ENCODE measurements around the gene SFMBT1.
A peak's percentile ranks its signal among the peaks of the same experiment; 100 is the strongest.

The SFMBT1 gene

DNA sequence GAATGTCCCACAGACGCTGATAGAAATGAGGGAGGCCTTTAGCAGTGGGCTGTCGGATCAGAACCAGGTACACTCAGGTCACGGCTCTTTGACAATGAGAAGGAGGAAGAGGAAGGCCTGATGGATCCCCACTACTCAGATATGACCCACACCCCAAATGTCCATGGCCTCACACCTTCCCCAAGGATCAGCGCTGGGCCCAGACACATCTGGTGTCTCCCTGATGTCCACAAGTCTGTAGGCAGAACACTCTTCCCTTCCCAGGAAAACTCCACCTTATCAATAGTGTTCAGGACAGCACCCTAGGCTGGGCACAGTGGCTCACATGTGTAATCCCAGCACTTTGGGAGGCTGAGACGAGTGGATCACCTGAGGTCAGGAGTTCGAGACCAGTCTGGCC lies 33.3 kb upstream of the SFMBT1 start:
- Mint-ChIP-seq H3K27ac (no peak overlapping the region), H3K9me3 (no peaks in the 10 kb centered on the region), H3K27me3 (no peaks in the 10 kb centered on the region), H3K4me1 (peaks cover 3% of the 10 kb centered on the region), H3K4me3 (no peak overlapping the region), H3K36me3 (peaks cover 3% of the 10 kb centered on the region)
- no peak for DNase-seq
- CTCF ChIA-PET: no interaction called here

DNA sequence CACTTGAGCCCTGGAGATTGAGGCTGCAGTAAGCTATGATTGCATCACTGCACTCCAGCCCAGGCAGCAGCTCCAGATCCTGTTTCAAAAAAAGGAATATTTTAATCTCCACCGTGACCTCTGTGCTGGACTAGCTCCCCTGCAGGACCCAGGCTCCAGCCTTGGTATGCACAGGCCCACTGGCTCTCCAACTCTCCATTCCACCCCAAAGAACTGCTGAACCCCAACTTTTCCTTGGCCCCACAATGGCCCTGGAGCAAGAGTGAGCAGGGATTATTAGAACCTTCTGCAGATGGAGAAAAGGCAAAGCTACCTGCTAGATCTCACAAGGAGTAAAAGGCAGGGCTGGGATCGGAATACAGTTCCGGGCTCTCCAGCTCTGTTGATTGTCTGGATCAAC lies 32.8 kb upstream of the SFMBT1 start:
- Mint-ChIP-seq H3K27me3 (no peaks in the 10 kb centered on the region), H3K4me3 (no peak overlapping the region), H3K27ac (no peak overlapping the region), H3K9me3 (no peaks in the 10 kb centered on the region), H3K36me3 (no peaks in the 10 kb centered on the region), H3K4me1 (peaks cover 5% of the 10 kb centered on the region)
- CTCF ChIA-PET: no interaction called here
- DNase-seq: no peak

DNA sequence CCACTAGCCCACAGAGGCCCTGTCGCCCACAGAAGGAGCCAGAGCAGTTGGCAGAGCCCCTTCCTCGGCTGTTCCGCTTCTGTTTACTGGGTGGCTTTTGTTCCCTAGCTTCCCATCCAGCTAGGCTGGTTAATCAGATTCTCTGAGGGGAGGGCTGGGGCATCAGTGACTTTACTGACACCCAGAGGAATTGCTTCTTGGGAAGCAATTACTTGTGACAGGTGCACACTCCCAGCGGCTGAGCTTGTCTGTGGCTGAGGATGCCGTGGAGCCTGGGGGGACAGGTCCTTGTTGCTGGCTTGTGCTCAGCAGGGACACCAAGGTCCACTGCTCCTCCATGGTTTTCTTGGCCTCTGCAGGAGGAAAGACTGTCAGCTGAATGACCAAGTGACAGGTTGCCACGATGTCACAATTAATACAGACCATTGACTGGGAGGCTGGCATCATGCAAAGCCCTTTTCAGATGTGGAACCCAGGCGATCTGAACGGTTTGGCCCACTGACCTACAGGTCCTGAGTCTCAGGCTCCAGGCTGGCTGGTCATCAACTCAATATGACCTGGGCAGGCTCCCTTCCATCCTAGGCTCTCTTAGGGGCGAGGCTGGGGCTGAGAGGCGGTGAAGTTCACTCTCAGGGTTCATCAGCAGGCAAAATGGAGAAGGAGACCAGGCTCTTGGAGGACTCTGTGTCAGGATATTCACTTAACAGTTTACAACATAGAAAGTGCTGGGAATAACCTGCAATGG lies 31.8 kb upstream of the SFMBT1 start:
- Mint-ChIP-seq H3K27ac (no peak overlapping the region), H3K4me1 (peaks cover 15% of the 10 kb centered on the region), H3K36me3 (no peaks in the 10 kb centered on the region), H3K9me3 (no peaks in the 10 kb centered on the region), H3K4me3 (no peak overlapping the region), H3K27me3 (no peaks in the 10 kb centered on the region)
- no peak for DNase-seq
- CTCF ChIA-PET: interaction anchor here (1.2 kb wide), 1 partner anchor 32 kb away, joined by 4 read pairs; no protein-coding TSS in a partner anchor

DNA sequence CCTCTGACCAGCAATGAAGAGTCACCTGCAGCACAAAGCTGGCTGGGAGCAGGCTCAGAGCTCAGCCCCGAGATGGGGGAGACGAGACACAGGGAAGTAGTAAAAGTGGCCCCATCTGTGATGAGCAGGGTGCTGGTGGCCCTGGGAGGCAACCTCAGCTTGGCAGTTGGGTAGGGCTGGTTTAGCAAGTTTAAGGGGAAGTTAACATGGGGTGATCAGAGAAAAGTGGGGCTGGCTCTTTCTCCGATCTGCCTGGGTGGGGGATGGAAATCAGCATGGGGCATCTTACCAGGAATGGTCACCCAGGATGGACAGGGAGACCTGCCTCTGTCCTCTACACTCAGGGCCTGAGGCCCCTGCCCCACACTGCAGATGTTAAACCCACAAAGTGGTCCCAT lies 29.9 kb upstream of the SFMBT1 start:
- CTCF ChIA-PET: no interaction called here
- Mint-ChIP-seq H3K27ac (no peak overlapping the region), H3K9me3 (no peaks in the 10 kb centered on the region), H3K36me3 (peaks cover 2% of the 10 kb centered on the region), H3K4me1 (peaks cover 29% of the 10 kb centered on the region), H3K27me3 (no peaks in the 10 kb centered on the region), H3K4me3 (no peak overlapping the region)
- no peak for DNase-seq

DNA sequence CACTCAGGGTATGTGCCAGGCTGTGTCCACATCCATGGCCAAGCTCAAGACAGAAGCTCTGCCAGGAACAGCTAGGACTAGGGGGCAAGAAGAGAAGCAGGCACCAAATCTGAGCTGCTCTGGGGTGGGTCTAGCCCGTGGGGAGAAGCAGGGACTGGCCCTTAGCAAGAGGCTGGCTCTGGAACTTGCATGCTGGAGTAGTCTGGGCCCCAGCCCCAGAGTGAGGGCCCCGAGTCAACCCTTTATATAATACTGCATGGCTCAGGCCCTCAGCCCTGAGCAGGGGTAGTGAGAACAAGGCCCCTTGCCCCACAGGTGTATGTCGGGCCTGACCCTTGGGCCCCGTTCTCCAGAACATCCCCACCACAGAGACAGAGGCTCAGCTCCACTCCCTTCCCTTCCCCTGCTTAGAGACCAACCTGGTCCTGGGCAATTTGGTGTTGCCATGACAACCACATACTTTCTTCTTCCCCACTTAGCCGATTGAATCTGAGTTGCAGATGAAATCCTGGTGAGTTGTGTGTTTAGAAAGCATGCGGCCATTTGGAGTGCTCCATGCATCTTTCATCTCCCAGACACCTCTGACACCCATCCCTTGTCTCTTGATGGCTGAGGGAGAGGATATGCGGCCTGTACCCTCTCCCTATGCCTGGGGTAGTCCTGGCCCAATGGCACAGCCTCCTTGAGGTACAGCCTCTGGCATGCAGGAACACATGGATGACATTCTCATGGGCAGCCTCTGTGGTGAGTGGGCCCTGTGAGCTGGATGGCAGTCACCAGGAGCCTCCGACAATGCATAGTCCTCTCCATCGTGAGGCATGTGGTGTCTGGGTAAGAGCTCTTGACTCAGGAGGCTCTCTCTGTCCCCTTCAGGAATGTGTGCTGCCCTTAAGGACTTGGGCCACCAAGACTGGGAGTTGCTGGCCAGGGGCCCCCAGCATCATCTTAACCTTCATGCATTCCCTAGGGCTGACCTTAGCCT lies 29.2 kb upstream of the SFMBT1 start:
- CTCF ChIA-PET: no interaction called here
- H3K4me1 Mint-ChIP-seq: peaks cover 29% of the 10 kb centered on the region
- H3K27ac Mint-ChIP-seq: peak overlapping the region; percentile 64
- H3K36me3 Mint-ChIP-seq: peaks cover 2% of the 10 kb centered on the region
- no peak for DNase-seq
- peak overlapping the region; percentile 35 for H3K4me3 Mint-ChIP-seq
- H3K27me3 Mint-ChIP-seq: no peaks in the 10 kb centered on the region
- no peaks in the 10 kb centered on the region for H3K9me3 Mint-ChIP-seq

DNA sequence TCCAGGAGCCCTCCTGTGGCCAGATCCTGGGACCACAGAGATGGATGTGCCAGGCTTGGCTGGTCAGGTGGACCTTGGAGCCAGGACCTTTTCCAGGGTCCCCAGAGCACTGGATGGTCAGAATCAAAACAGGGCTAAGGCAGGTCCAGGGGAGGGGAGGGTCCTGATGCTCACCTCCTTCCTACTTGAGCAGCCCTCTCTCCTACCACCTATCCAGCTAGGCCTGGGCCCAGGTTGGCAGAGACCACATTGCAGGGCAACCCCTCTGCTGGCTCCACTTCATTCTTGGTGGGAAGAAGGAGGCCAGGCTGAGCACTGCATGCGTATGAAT lies 28.5 kb upstream of the SFMBT1 start:
- no peaks in the 10 kb centered on the region for H3K9me3 Mint-ChIP-seq
- CTCF ChIA-PET: no interaction called here
- peaks cover 2% of the 10 kb centered on the region for H3K36me3 Mint-ChIP-seq
- peak overlapping the region; percentile 2 for H3K27ac Mint-ChIP-seq
- peak overlapping the region; percentile 35 for H3K4me3 Mint-ChIP-seq
- no peak for DNase-seq
- H3K4me1 Mint-ChIP-seq: peaks cover 29% of the 10 kb centered on the region
- H3K27me3 Mint-ChIP-seq: no peaks in the 10 kb centered on the region

DNA sequence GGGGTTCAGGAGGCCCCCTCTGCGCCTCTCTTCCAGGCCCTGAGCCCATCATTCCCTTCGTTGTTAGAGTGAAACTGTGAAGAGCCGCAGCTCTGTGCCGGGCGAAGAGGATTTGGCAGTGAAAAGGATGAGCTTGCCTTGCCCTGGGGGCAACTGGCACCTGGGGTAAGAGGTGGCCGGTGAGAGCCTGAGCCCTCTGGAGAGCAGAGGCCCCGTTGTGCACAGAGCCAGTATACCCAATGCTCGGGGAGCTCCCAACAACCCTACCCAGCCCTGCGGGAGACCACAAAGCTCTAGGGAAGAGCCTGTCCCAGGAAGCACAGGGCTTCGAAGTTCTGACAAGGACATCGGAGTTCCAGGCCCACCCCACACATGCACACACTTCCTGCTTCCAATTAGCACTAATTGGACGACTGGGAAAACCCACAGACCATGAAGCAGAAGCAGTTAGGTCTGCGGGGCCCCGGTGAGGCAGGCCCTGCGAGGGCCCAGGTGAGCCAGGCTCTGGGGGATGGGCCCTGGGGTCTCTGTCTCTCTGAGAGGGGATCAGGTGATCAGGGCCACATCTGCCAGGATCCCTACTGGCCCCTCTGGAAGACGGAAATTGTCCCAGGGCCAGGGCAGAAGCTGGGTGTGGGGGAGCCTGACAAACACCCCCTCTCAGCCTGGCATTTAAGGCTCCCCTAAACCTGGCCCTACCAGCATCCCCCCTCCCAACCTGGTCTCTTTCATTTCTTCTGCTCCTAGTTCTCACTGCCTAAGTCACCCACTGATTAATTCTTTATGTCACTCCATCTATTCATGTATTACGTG lies 27.9 kb upstream of the SFMBT1 start:
- peak overlapping the region; percentile 83 for H3K4me3 Mint-ChIP-seq
- H3K27ac Mint-ChIP-seq: peak overlapping the region; percentile 96
- no peaks in the 10 kb centered on the region for H3K9me3 Mint-ChIP-seq
- peaks cover 29% of the 10 kb centered on the region for H3K4me1 Mint-ChIP-seq
- H3K27me3 Mint-ChIP-seq: no peaks in the 10 kb centered on the region
- peaks cover 2% of the 10 kb centered on the region for H3K36me3 Mint-ChIP-seq
- DNase-seq: no peak
- CTCF ChIA-PET: interaction anchor here (1.1 to 2.5 kb wide), 7 partner anchors 15 to 225 kb away, joined by 3 to 8 read pairs (median 5); no protein-coding TSS in a partner anchor

DNA sequence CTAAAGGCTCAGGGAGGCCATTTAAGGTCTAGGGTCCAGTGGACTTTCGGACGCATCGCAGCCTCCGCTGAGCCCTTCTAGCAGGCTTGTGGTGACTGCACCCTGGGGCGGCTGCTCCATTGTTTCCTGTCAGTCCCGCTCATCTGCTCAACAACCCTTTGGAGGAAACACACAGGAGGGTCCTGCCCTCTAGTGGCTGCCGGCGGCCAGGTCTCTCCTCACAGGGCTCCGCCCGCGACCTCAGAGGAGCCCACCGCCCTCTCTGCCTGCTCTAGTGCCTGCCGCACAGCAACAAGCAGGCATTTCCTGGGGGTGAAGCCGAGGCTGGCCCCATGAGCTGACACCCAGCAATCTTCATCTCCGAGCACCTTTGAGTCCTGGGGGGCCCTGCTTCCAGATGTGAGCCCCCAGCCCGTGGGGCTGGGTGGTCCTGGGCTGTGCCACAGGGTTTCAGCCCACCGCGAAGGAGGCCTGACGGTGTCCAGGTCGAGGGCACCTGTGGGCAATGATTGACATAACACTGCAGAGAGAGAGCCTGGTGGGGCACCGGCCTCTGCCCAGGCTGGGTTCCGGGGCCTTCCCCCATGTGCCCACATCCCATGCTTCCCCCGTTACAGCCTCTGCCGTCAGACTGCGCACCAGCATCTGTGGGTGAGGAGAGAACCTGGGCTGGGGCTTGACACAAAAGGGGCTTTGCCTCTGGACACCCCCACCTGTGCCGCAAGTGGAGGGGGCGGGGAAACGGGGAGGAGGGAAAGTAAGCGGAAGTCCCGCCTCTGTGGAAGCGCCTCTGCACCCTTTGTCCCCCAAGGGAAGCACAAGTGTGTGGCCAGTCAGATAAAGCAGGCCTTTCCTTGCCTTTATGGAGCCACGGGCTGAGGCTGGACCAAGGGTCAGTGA lies 27.0 kb upstream of the SFMBT1 start:
- peaks cover 2% of the 10 kb centered on the region for H3K36me3 Mint-ChIP-seq
- peak; percentile 95 for DNase-seq
- CTCF ChIA-PET: interaction anchor here (1.0 to 2.5 kb wide), 12 partner anchors 14 to 329 kb away, joined by 3 to 8 read pairs (median 5); no protein-coding TSS in a partner anchor

DNA sequence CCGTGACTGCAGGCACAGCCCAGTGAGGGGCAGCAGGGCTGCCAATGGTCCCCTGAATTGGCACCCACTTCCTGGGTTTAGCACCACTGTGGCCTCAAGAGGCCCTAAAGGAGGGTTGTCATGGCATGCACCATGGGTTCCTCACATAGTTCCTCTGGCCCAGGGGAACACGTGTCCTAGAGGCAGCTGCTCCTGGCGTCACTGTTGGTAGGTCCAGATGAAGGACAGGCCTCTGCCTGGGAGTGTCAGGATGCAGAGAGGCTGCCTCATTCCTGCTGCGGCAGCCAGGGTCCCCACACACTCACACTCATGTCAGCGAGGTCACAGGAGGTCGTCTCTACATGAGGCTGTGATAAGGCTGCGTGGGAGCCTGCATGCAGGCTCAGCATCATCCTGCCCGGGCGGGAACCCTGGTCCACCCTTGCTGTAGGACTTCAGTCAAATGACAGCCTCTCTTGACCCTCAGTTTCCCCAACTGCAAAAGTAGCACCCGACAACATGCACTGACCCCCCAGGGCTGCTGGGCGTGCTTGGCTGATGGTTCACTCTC lies 26.1 kb upstream of the SFMBT1 start:
- peak overlapping the region; percentile 96 for H3K27ac Mint-ChIP-seq
- H3K9me3 Mint-ChIP-seq: no peaks in the 10 kb centered on the region
- H3K36me3 Mint-ChIP-seq: peaks cover 2% of the 10 kb centered on the region
- DNase-seq: no peak
- H3K4me1 Mint-ChIP-seq: peaks cover 29% of the 10 kb centered on the region
- CTCF ChIA-PET: interaction anchor here (0.8 to 2.5 kb wide), 13 partner anchors 14 to 330 kb away, joined by 3 to 8 read pairs (median 4); no protein-coding TSS in a partner anchor
- peak overlapping the region; percentile 83 for H3K4me3 Mint-ChIP-seq
- no peaks in the 10 kb centered on the region for H3K27me3 Mint-ChIP-seq

More for the DNA sequence above, 27.0 kb upstream of the SFMBT1 start:
- Mint-ChIP-seq H3K4me3 (peak overlapping the region; percentile 83), H3K27me3 (no peaks in the 10 kb centered on the region), H3K27ac (peak overlapping the region; percentile 96), H3K9me3 (no peaks in the 10 kb centered on the region), H3K4me1 (peaks cover 29% of the 10 kb centered on the region)

DNA sequence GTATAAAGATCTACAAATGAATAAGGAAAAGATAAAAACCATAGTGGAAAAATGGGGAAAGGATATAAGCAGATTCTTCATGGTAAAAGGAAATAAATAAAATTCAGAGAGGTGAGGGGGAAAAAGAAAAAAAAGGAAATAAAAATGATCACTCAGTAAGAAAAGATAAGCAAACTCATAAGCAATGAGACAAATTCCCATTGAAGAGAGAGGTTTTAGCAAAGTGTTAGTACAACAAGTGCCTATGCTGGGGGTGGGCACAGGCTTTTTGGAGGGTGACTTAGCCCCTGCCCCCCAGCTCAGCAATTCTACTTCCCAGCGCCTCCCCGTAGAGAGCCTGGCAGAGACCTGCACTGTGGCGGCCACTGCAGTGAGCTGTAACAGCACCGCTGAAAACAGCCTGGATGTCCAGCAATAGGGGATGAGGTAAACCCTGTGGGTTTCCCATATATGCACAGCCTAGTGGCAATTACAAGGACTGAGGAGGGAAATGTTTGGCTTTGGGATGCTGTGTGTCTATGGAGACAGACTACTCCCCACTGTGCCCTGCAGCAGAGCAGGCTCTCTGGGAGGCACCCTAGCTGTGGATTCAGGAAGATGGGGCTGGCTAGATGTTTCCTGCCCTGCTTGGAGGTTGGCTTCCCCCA lies 23.7 kb upstream of the SFMBT1 start:
- Mint-ChIP-seq H3K4me1 (peaks cover 29% of the 10 kb centered on the region), H3K27me3 (peaks cover 16% of the 10 kb centered on the region), H3K9me3 (no peaks in the 10 kb centered on the region), H3K4me3 (no peak overlapping the region), H3K36me3 (peaks cover 2% of the 10 kb centered on the region), H3K27ac (no peak overlapping the region)
- CTCF ChIA-PET: interaction anchor here (0.6 to 1.2 kb wide), 2 partner anchors 41 to 135 kb away, joined by 3 to 4 read pairs; no protein-coding TSS in a partner anchor
- no peak for DNase-seq

DNA sequence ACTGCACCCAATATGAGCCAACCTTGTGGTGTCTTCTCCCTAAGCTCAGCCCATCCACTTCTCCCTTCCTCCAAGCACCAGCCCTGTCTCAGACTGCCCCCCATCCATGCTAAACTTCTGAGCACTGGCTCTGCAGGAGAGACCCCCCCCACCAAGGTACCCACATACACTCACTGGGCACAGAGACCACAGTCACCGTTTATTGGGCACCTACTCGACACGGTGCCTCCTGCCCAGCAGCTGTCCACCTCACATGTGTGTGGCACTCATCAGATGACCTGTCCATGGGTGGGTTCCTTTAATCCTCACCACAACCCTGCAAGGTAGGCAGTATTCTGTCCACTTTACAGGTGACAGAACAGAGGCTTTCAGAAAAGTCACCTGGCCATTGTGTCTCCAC lies 22.3 kb upstream of the SFMBT1 start:
- H3K4me3 Mint-ChIP-seq: no peak overlapping the region
- H3K9me3 Mint-ChIP-seq: no peaks in the 10 kb centered on the region
- H3K36me3 Mint-ChIP-seq: peaks cover 2% of the 10 kb centered on the region
- no peak for DNase-seq
- CTCF ChIA-PET: interaction anchor here (0.7 kb wide), 1 partner anchor 75 kb away, joined by 3 read pairs; no protein-coding TSS in a partner anchor
- H3K27ac Mint-ChIP-seq: no peak overlapping the region
- H3K27me3 Mint-ChIP-seq: peaks cover 22% of the 10 kb centered on the region
- H3K4me1 Mint-ChIP-seq: peaks cover 20% of the 10 kb centered on the region

DNA sequence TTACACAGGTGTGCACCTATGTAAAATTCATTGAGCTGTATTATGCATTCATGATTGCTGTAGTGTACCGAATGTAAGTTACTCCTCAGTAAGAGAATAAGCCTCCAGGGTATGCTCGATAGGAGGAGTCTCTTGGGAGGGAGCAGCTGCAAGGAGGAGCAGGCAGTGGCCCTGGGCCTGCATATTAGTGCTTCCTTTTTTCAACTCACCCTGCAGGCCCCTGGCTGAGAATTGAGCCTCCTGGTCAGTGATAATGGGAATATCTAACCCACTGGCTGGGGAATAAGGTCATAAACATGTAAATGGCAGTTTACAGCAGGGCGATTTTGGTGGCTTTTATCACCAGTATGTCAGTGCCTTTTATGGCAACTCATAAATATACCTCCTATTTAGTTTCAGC lies 21.7 kb upstream of the SFMBT1 start:
- peaks cover 22% of the 10 kb centered on the region for H3K27me3 Mint-ChIP-seq
- peaks cover 14% of the 10 kb centered on the region for H3K4me1 Mint-ChIP-seq
- H3K4me3 Mint-ChIP-seq: no peak overlapping the region
- H3K27ac Mint-ChIP-seq: no peak overlapping the region
- peaks cover 2% of the 10 kb centered on the region for H3K36me3 Mint-ChIP-seq
- CTCF ChIA-PET: interaction anchor here (0.7 kb wide), 1 partner anchor 74 kb away, joined by 3 read pairs; no protein-coding TSS in a partner anchor
- no peak for DNase-seq
- H3K9me3 Mint-ChIP-seq: no peaks in the 10 kb centered on the region

Measured in activated naive CD4-positive, alpha-beta T cell treated with anti-CD3 and anti-CD28 coated beads, Interleukin-2, amount 10 ng/mL, durations not matched to agents 7 days and 5 days (primary cell).